NCI-H1105 treated with DMSO at 0.1 percent for 48 hours (cell line): ENCODE data around the gene FGFR1OP2.

Experiments
- DNase-seq: peaks from one replicate; lab custom pipeline; 2025; lab: John Stamatoyannopoulos, UW

The FGFR1OP2 gene

GRCh38 chr12:27003421-27004381, 65.4 kb downstream of the FGFR1OP2 start:
- DNase-seq, result no peak

GRCh38 chr12:27005495-27005894, 67.2 kb downstream of the FGFR1OP2 start:
- DNase-seq, result no peak

- no peak for DNase-seq
These were observed 68.7 kb downstream of the FGFR1OP2 start for GRCh38 chr12:27006797-27007467.

GRCh38 chr12:27008081-27008480, 69.8 kb downstream of the FGFR1OP2 start:
- no peak for DNase-seq

GRCh38 chr12:27009881-27010301, 71.6 kb downstream of the FGFR1OP2 start:
- DNase-seq, result no peak

- peak; percentile 42 for DNase-seq
These were observed 74.1 kb downstream of the FGFR1OP2 start for GRCh38 chr12:27012239-27012981.

- DNase-seq, result peak; percentile 71
These were observed 74.6 kb downstream of the FGFR1OP2 start for GRCh38 chr12:27012982-27013255.

- peak; percentile 70 for DNase-seq
These were observed 75.4 kb downstream of the FGFR1OP2 start for GRCh38 chr12:27013611-27014084.

- peak; percentile 92 for DNase-seq
These were observed 76.0 kb downstream of the FGFR1OP2 start, which contains the start of gene TM7SF3 for GRCh38 chr12:27014085-27014858. Gene TM7SF3 (minus strand): TSS chr12:27014384. CDS start chr12:27014168, 216 bp downstream.

- no peak for DNase-seq
These were observed 76.8 kb downstream of the FGFR1OP2 start for GRCh38 chr12:27014859-27015729.

- DNase-seq, result peak; percentile 58
These were observed 77.4 kb downstream of the FGFR1OP2 start for GRCh38 chr12:27015730-27016076.
